ENCODE measurements around the gene SMCHD1. TPM values are rescaled to one million over a fixed set of nuclear protein-coding genes. Genes with fewer than 3 reads are reported as not detected.
A peak's percentile ranks its signal among the peaks of the same experiment; 100 is the strongest.

SMCHD1 gene
- polyA plus RNA-seq, 2 of the 4 experiments (the other 2 are of a cell fraction), result 15.5 to 25.5 TPM

DNA sequence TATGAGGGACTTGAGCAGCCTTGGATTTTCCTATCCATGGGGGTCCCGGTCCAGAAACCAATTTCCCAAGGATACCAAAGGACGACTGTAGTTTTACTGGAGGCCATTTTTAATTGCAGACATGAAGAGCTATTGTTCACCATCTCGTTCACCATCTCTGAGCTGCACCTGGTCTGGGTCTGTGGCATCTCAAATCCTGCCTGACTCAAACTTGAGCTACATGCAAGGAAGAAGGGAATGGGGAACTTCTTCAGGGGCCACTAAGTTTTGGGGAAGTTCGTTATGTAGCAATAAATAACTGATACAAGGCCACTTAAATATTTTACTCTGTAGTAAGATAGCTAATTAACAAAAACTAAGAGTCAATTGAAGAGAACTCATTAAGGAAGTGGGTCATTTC lies 2.1 kb upstream of the SMCHD1 start:
- H3K27ac ChIP-seq, result no peak overlapping the region
- no peak overlapping the region for H3K4me2 ChIP-seq
- 83% methylated on average over 4 of the region's 4 CpGs for WGBS (ENCODE audit: missing lambda C conversion rate)

DNA sequence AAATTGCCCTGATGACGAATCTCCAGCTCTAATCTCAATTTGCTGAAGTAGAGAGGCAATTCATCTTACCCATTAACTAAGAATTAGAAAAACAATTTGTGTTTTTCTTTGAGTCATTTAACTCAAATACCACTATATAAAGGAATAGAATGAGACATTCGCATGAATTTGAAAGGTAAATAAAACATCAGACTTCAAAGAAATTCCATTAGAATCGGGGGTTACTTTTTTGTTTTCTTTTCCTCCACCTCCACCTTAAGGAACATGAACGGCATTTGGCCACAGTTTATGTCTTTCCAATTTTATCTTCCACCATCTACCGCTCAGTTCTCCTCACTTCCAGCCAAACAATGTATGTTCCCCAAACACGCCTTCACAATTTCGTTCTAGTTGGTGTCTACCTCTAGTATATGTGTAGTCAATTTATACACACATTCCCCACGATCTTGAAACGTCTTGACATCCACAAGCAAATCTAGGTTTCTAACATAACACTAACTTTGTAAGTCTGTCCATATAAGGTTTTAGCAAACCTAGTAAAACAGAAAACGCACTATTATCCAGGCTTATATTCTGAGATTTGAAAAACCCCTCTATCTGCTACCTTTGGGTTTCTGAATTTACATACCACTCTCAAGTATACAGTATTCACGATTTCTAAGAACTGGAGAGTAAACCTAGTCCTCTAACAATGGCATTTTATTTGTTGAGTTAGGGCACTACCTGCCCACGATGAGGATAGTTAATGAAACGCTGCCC lies 1.2 kb upstream of the SMCHD1 start:
- POLR2A ChIA-PET, result interaction anchor here (0.8 kb wide), 1 partner anchor 83 kb away, joined by 4 read pairs; the partner anchor contains the start of genes METTL4 and NDC80
- peak overlapping the region; percentile 94 to 97 for H3K27ac ChIP-seq
- peak overlapping the region; percentile 81 for H3K4me2 ChIP-seq
- DNase-seq (ENCODE audit: low read depth in 1 of 2, low spot score in 1 of 2) (no peak), FAIRE-seq (no peak), ATAC-seq (no peak)
- peak overlapping the region; percentile 92 for H3K4me3 ChIP-seq
- TF ChIP-seq CBX2 (IDR thresholded peaks at IDR 0.05; ENCODE audit: borderline replicate concordance, low read depth) (no peak), EHMT2 (IDR thresholded peaks at IDR 0.05; ENCODE audit: low read depth) (no peak), CHD2 (IDR thresholded peaks at IDR 0.05; ENCODE audit: low read length, partially characterized antibody) (no peak), RFX5 (IDR thresholded peaks at IDR 0.05) (no peak), ESRRA (IDR thresholded peaks at IDR 0.05; ENCODE audit: borderline replicate concordance, low read length) (no peak), NFE2L2 (conservative IDR thresholded peaks at IDR 0.05; ENCODE audit: low read length) (no peak), ZFP36 (IDR thresholded peaks at IDR 0.05; ENCODE audit: borderline replicate concordance, partially characterized antibody) (no peak), HOXB13 (CRISPR knock-in tag; IDR thresholded peaks at IDR 0.05; ENCODE audit: low read depth) (no peak), RARB (CRISPR knock-in tag; IDR thresholded peaks at IDR 0.05) (no peak), JUN (IDR thresholded peaks at IDR 0.05) (no peak), RNF2 (IDR thresholded peaks at IDR 0.05; ENCODE audit: borderline replicate concordance, low read depth) (no peak), FOXS1 (CRISPR knock-in tag; IDR thresholded peaks at IDR 0.05) (no peak), GATA3 (IDR thresholded peaks at IDR 0.05; ENCODE audit: borderline replicate concordance) (no peak), POLR2A (IDR thresholded peaks at IDR 0.05; ENCODE audit: low read length) (no peak), FOSL2 (IDR thresholded peaks at IDR 0.05) (no peak), FOSL2 (CRISPR knock-in tag; IDR thresholded peaks at IDR 0.05) (no peak)
- H3K4me1 ChIP-seq, result peaks cover 32% of the 10 kb centered on the region
- H3K9me3 ChIP-seq, result no peaks in the 10 kb centered on the region
- WGBS (ENCODE audit: missing lambda C conversion rate), result 48% methylated on average over 13 of the region's 13 CpGs
- CTCF ChIA-PET, result interaction anchor here (0.9 kb wide), 1 partner anchor 37 kb away, joined by 3 read pairs; no protein-coding TSS in a partner anchor

More for the DNA sequence above, 2.1 kb upstream of the SMCHD1 start:
- no peak for ATAC-seq
- TF ChIP-seq RAD21 (conservative IDR thresholded peaks at IDR 0.05 in 1 of 2, IDR thresholded peaks at IDR 0.05 in 1 of 2) (no peak), HMGXB4 (CRISPR knock-in tag; IDR thresholded peaks at IDR 0.05; ENCODE audit: borderline replicate concordance) (no peak), EHF (CRISPR knock-in tag; IDR thresholded peaks at IDR 0.05) (no peak), POLR2AphosphoS2 (conservative IDR thresholded peaks at IDR 0.05; ENCODE audit: low read length) (no peak), USF2 (IDR thresholded peaks at IDR 0.05) (no peak), CHD2 (IDR thresholded peaks at IDR 0.05; ENCODE audit: low read length, partially characterized antibody) (no peak), E2F6 (IDR thresholded peaks at IDR 0.05; ENCODE audit: borderline replicate concordance, low read depth) (no peak), MYC (IDR thresholded peaks at IDR 0.05; ENCODE audit: borderline replicate concordance, low read length) (no peak), RCOR1 (IDR thresholded peaks at IDR 0.05; ENCODE audit: low read depth, low read length) (no peak), POLR2A (IDR thresholded peaks at IDR 0.05; ENCODE audit: low read length) (no peak)
- TF ChIP-seq, protein P1, sequence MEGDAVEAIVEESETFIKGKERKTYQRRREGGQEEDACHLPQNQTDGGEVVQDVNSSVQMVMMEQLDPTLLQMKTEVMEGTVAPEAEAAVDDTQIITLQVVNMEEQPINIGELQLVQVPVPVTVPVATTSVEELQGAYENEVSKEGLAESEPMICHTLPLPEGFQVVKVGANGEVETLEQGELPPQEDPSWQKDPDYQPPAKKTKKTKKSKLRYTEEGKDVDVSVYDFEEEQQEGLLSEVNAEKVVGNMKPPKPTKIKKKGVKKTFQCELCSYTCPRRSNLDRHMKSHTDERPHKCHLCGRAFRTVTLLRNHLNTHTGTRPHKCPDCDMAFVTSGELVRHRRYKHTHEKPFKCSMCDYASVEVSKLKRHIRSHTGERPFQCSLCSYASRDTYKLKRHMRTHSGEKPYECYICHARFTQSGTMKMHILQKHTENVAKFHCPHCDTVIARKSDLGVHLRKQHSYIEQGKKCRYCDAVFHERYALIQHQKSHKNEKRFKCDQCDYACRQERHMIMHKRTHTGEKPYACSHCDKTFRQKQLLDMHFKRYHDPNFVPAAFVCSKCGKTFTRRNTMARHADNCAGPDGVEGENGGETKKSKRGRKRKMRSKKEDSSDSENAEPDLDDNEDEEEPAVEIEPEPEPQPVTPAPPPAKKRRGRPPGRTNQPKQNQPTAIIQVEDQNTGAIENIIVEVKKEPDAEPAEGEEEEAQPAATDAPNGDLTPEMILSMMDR (IDR thresholded peaks at IDR 0.05), result no peak
- FAIRE-seq, result no peak
- Histone ChIP-seq H3K4me1 (peaks cover 23% of the 10 kb centered on the region), H3K4me3 (no peak overlapping the region), H3K9me3 (no peaks in the 10 kb centered on the region)
- CTCF ChIA-PET, result interaction anchor here (0.9 kb wide), 1 partner anchor 37 kb away, joined by 3 read pairs; no protein-coding TSS in a partner anchor
- DNase-seq (ENCODE audit: low read depth in 1 of 2, low spot score in 1 of 2), result no peak
- POLR2A ChIA-PET, result no interaction called here

Measured in A549 (cell line).